B cell (primary cell): Measurements from ENCODE around the gene ARHGAP26. TPM values are rescaled to one million over a fixed set of nuclear protein-coding genes. Genes with fewer than 3 reads are reported as not detected.

Experiments
- ATAC-seq: fragments of 200-7000 bp; cut with Tn5 transposase; one replicate; pipeline ENCODE4 v1.10.0; 2021; ENCODE audit warnings: low read depth, mild to moderate bottlenecking, moderate number of reproducible peaks, moderate library complexity
- CTCF ChIA-PET: fragments of 350-600 bp; sonication (Branson Sonifier 250); formaldehyde crosslinking; loops from one replicate; lab custom pipeline; 2021; ENCODE audit warnings: antibody characterized with exemption, inconsistent platforms; lab: Charles Lee
- POLR2A ChIA-PET: fragments of 350-600 bp; sonication (Branson Sonifier 250); formaldehyde crosslinking; loops from one replicate; lab custom pipeline; 2021; ENCODE audit warnings: antibody characterized with exemption; lab: Charles Lee
- DNase-seq: peaks from one replicate; pipeline ENCODE4 v3.0.0; 2013
- H2AFZ ChIP-seq: 2 replicates; pipeline ENCODE4 v1.6.1; 2012; ENCODE audit warnings: mild to moderate bottlenecking, low read depth, low read length; ENCODE audit not compliant: insufficient read depth, poor library complexity, severe bottlenecking
- H3K27ac ChIP-seq, 2 donors: 1 replicate in 1 of 2; 2 replicates in 1 of 2; pipeline ENCODE4 v1.5.1; 2012 to 2013; ENCODE audit warnings: low read length in 2 of 2, mild to moderate bottlenecking in 2 of 2, moderate library complexity in 1 of 2
- H3K27me3 ChIP-seq, 4 experiments: fragments of 200-600 bp in 1 of 4; sonication (generic) in 1 of 4; replicated peaks in 1 of 4; 1 replicate in 2 of 4; 2 replicates in 2 of 4; pipeline versions ENCODE4 v1.6.1 to v1.7.0; 2013 to 2016; ENCODE audit warnings: low read length in 3 of 4, mild to moderate bottlenecking in 2 of 4, mixed read lengths in 1 of 4, moderate library complexity in 1 of 4; ENCODE audit not compliant: insufficient read depth in 4 of 4, control insufficient read depth in 3 of 4; ENCODE audit errors: control extremely low read depth in 1 of 4
- H3K36me3 ChIP-seq, 2 experiments: replicated peaks in 1 of 2; 1 replicate in 1 of 2; 2 replicates in 1 of 2; pipeline versions ENCODE4 v1.6.1 to v1.7.1; 2013; ENCODE audit warnings: low read length in 1 of 2; ENCODE audit not compliant: insufficient read depth in 2 of 2, control insufficient read depth in 1 of 2; ENCODE audit errors: control extremely low read depth in 1 of 2, extremely low read depth in 1 of 2
- H3K4me1 ChIP-seq, 2 donors: fragments of 200-600 bp in 1 of 2; sonication (generic) in 1 of 2; 1 replicate in 1 of 2; 2 replicates in 1 of 2; pipeline versions ENCODE4 v1.5.1 to v1.6.1; 2013 to 2017; ENCODE audit warnings: low read length in 2 of 2; ENCODE audit not compliant: control insufficient read depth in 2 of 2, insufficient read depth in 2 of 2
- H3K4me2 ChIP-seq: replicated peaks from 2 replicates; pipeline ENCODE3; 2012; ENCODE audit warnings: mild to moderate bottlenecking, low read depth, low read length; ENCODE audit not compliant: poor library complexity, severe bottlenecking
- H3K4me3 ChIP-seq, 5 experiments: fragments of 200-600 bp in 1 of 5; sonication (generic) in 1 of 5; 1 replicate in 3 of 5; 2 replicates in 2 of 5; pipeline versions ENCODE4 v1.5.1 to v1.7.0; 2011 to 2016; ENCODE audit warnings: low read length in 4 of 5, mild to moderate bottlenecking in 4 of 5, low read depth in 2 of 5, control low read depth in 1 of 5, moderate library complexity in 1 of 5; ENCODE audit not compliant: insufficient read depth in 1 of 5; ENCODE audit errors: control extremely low read depth in 1 of 5, extremely low read depth in 1 of 5
- H3K79me2 ChIP-seq: fragments of 200-600 bp; sonication (generic); one replicate; pipeline ENCODE4 v1.6.0; 2016; ENCODE audit warnings: low read length; ENCODE audit not compliant: control insufficient read depth, insufficient read depth
- H3K9ac ChIP-seq: fragments of 200-600 bp; sonication (generic); 2 replicates; pipeline ENCODE4 v1.6.1; 2017; ENCODE audit warnings: mild to moderate bottlenecking, low read length, moderate library complexity
- H3K9me3 ChIP-seq, 3 donors: one replicate each; pipeline versions ENCODE4 v1.6.1 to v1.7.1; 2013; ENCODE audit warnings: low read length in 2 of 3; ENCODE audit not compliant: control insufficient read depth in 2 of 3, insufficient read depth in 1 of 3; ENCODE audit errors: control extremely low read depth in 1 of 3
- H4K20me1 ChIP-seq: 2 replicates; pipeline ENCODE4 v1.6.0; 2012; ENCODE audit warnings: mild to moderate bottlenecking, low read length; ENCODE audit not compliant: insufficient read depth, control insufficient read depth, poor library complexity, severe bottlenecking
- H3K27ac Mint-ChIP-seq: one replicate; pipeline ENCODE4 v1.8.0; 2021; ENCODE audit warnings: mixed read lengths
- H3K27me3 Mint-ChIP-seq: one replicate; pipeline ENCODE4 v1.8.0; 2021; ENCODE audit warnings: mixed read lengths
- H3K4me1 Mint-ChIP-seq: one replicate; pipeline ENCODE4 v1.8.0; 2021; ENCODE audit warnings: mixed read lengths
- H3K4me3 Mint-ChIP-seq: one replicate; pipeline ENCODE4 v1.8.0; 2021; ENCODE audit warnings: mixed read lengths
- H3K9me3 Mint-ChIP-seq: one replicate; pipeline ENCODE4 v1.8.0; 2022; ENCODE audit warnings: mixed read lengths; ENCODE audit not compliant: insufficient read depth
- EZH2 ChIP-seq: IDR thresholded peaks from 2 replicates; pipeline ENCODE4 v1.6.1; 2012; ENCODE audit warnings: borderline replicate concordance, low read depth, mild to moderate bottlenecking, moderate library complexity, low read length; ENCODE audit not compliant: insufficient read depth, poor library complexity, severe bottlenecking
- whole genome bisulfite sequencing: methylation state at CpG from one replicate; pipeline ENCODE4 v1.1.5; 2013; ENCODE audit warnings: missing lambda C conversion rate; ENCODE audit not compliant: insufficient coverage; 5-methylcytosine and 5-hydroxymethylcytosine counted together
- intact Hi-C: fragments of 100-400 bp; cut with micrococcal nuclease; formaldehyde crosslinking; loops from one replicate; pipeline ENCODE4 v1.10.0; 2022
- polyA plus RNA-seq: library from polyadenylated mRNA; depleted of rRNA; stranded (reverse); fragments of >200 nt; gene quantifications from 2 replicates; pipeline ENCODE4 v1.2.3, GENCODE V29; 2012
- total RNA-seq, 2 donors: library from RNA; stranded (reverse); fragments of 120-200 nt in 1 of 2; gene quantifications; 1 replicate in 1 of 2; 2 replicates in 1 of 2; pipeline versions ENCODE4 v1.2.3 to v1.2.4, GENCODE V29; 2013 to 2022
- TF ChIP-seq, protein P1 (sequence below): fragments of 200-600 bp; IDR thresholded peaks from one replicate; pipeline ENCODE4 v1.8.0; 2022; ENCODE audit warnings: antibody characterized with exemption, mild to moderate bottlenecking

Gene ARHGAP26
- total and polyA plus RNA-seq, 2 donors (not counting 1 experiment from before 2014, with no cell fraction given), result 1.8 to 22.5 TPM

DNA sequence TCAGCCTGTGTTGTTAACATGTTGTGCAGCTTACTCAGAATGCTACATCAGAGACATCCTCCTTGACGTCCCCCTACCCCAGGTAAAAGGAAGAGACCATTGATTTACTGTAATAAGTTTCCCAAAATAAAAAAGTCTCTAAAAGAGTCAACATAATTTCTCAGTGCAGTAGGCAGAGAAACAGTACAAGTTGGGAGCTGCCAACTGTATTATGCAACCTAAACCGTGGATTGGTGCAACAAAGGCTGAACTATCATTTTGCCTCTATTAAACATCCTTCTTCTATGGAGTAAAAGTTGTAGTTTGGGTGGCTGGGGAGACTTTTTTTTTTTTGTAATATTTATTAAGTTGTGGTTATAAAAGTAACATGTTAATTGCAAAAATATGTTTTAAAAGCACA, 425.3 kb downstream of the ARHGAP26 start:
- peaks cover 0 to 1% (median under 1%) of the 10 kb centered on the region in 3 donors for H3K9me3 ChIP-seq
- no peaks in the 10 kb centered on the region for H3K4me1 ChIP-seq
- DNase-seq (no peak), ATAC-seq (no peak)
- ChIA-PET CTCF (interaction anchor here (1.4 kb wide), 1 partner anchor 628 kb away, joined by 3 read pairs; no protein-coding TSS in a partner anchor), POLR2A (no interaction called here)
- H3K9me3 Mint-ChIP-seq, result peaks cover 10% of the 10 kb centered on the region
- H4K20me1 ChIP-seq, result no peaks in the 10 kb centered on the region
- no peak overlapping the region for H3K27ac ChIP-seq
- no peak overlapping the region for H3K4me2 ChIP-seq
- TF ChIP-seq, protein P1, sequence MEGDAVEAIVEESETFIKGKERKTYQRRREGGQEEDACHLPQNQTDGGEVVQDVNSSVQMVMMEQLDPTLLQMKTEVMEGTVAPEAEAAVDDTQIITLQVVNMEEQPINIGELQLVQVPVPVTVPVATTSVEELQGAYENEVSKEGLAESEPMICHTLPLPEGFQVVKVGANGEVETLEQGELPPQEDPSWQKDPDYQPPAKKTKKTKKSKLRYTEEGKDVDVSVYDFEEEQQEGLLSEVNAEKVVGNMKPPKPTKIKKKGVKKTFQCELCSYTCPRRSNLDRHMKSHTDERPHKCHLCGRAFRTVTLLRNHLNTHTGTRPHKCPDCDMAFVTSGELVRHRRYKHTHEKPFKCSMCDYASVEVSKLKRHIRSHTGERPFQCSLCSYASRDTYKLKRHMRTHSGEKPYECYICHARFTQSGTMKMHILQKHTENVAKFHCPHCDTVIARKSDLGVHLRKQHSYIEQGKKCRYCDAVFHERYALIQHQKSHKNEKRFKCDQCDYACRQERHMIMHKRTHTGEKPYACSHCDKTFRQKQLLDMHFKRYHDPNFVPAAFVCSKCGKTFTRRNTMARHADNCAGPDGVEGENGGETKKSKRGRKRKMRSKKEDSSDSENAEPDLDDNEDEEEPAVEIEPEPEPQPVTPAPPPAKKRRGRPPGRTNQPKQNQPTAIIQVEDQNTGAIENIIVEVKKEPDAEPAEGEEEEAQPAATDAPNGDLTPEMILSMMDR, result no peak
- no peak for TF ChIP-seq EZH2
- H3K79me2 ChIP-seq, result no peaks in the 10 kb centered on the region
- no peak overlapping the region for H3K4me3 ChIP-seq
- no peaks in the 10 kb centered on the region for H3K36me3 ChIP-seq
- WGBS, result no CpG with 5 or more reads among the region's 2 CpGs
- H2AFZ ChIP-seq, result no peak overlapping the region
- H3K9ac ChIP-seq, result no peak overlapping the region
- no peaks in the 10 kb centered on the region for H3K27me3 Mint-ChIP-seq
- intact Hi-C loops, result loop anchor here (10.0 kb wide), 1 partner anchor 629 kb away; no protein-coding TSS in a partner anchor
- H3K27me3 ChIP-seq, result no peaks in the 10 kb centered on the region
- H3K27ac Mint-ChIP-seq, result no peak overlapping the region
- no peaks in the 10 kb centered on the region for H3K4me1 Mint-ChIP-seq
- H3K4me3 Mint-ChIP-seq, result no peak overlapping the region

- Mint-ChIP-seq H3K27me3 (no peaks in the 10 kb centered on the region), H3K4me3 (no peak overlapping the region), H3K4me1 (no peaks in the 10 kb centered on the region), H3K27ac (no peak overlapping the region), H3K9me3 (peaks cover 4% of the 10 kb centered on the region)
- Histone ChIP-seq H3K4me2 (no peak overlapping the region), H3K27me3 (no peaks in the 10 kb centered on the region), H2AFZ (no peak overlapping the region), H3K9me3 (peaks cover 0 to 1% (median 0%) of the 10 kb centered on the region in 3 donors), H3K4me3 (no peak overlapping the region), H3K4me1 (no peaks in the 10 kb centered on the region), H3K36me3 (no peaks in the 10 kb centered on the region), H3K27ac (no peak overlapping the region), H4K20me1 (no peaks in the 10 kb centered on the region), H3K9ac (no peak overlapping the region), H3K79me2 (no peaks in the 10 kb centered on the region)
- no peak for DNase-seq
- intact Hi-C loops, result loop anchor here (10.0 kb wide), 1 partner anchor 628 kb away; no protein-coding TSS in a partner anchor
- WGBS, result 91% methylated on average over 3 of the region's 3 CpGs
- TF ChIP-seq, protein P1, result peak; percentile 24
- TF ChIP-seq EZH2, result no peak
- CTCF ChIA-PET, result interaction anchor here (0.8 to 1.4 kb wide), 2 partner anchors 17 to 627 kb away, joined by 3 read pairs; no protein-coding TSS in a partner anchor
- no peak for ATAC-seq
- POLR2A ChIA-PET, result no interaction called here
Observed at GRCh38 chr5:143196601-143197259, 426.6 kb downstream of the ARHGAP26 start.
